Frontal cortex (tissue), 4 donors: Measurements from ENCODE around the gene IQSEC1. TPM values are rescaled to one million over a fixed set of nuclear protein-coding genes. Genes with fewer than 3 reads are reported as not detected.

ENCODE experiments used
- DNase-seq, 2 donors: peaks; one replicate each; pipeline ENCODE4 v3.0.0; 2012; ENCODE audit warnings: low spot score in 2 of 2
- FAIRE-seq: peaks from 2 replicates; lab custom pipeline; 2012; peaks lifted over from hg19 to GRCh38; lab: Jason Lieb, UNC
- total RNA-seq: library from RNA; depleted of rRNA; stranded (reverse); fragments of >200 nt; gene quantifications from one replicate; pipeline ENCODE4 v1.2.3, GENCODE V29; 2014
- donor health status: control.
- donor health status: control.
- donor health status: control.

IQSEC1 gene
- total RNA-seq, 1 donor from 2014 or later: 14.3 TPM

DNA sequence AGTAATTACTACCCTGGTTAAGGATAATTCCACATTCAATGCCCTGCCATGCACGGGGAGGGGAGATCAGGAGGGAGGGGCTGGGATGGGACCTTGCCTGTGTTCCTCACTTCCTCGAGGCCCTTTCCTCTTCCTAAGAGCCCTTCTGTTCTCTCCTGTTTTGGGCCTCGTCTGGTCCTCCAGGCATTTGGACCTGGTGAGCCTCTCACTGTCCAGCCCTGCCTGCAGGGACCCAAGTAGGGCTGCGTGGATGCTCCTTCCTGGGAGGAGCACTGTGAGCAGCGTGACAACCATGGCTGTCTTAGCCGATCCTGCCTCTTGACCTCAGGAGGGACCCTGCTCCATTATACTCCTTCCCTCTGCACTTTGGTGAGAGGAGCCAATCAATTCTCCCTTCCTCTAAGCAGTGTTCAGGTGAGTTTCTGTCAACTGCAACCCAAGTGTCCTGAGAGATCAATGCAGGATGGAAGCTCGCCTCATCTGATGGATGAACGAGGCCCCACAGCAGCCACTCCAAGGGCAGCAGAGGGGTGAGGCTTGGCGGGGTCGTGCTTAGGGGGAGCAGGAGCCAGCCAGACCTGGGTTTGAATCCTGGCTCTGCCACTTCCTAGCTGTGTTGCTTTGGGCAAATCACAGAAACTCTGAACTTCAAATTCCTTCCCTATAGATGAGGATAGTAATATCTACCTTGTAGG, 92.5 kb downstream of the IQSEC1 start:
- DNase-seq: no peak
- no peak for FAIRE-seq

DNA sequence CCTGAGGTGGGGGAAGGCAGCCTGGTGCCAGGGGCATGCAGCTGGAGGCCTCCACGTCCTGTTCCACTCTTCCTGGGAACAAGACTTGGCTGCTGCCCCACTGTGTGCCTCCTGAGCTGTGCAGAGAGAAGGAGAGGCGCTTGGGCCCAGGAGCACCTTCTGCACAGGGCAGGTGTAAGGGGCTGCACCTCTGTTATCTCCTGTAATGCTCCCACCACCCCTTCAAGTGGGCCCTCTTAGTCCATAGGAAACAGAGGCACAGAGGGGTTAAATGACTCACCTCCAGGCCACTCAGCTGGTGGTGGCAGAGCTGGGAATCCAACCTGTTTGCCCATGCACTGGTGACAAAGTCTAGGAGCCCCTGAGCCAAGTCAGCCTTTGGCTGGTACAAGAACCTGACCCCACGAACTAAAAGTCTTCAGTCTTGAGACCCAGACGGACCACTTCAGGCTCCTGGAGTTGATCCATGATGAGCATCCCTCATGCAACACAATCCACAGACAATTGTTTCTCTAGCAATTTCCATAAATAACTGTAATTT, 93.2 kb downstream of the IQSEC1 start:
- DNase-seq (no peak), FAIRE-seq (no peak)

DNA sequence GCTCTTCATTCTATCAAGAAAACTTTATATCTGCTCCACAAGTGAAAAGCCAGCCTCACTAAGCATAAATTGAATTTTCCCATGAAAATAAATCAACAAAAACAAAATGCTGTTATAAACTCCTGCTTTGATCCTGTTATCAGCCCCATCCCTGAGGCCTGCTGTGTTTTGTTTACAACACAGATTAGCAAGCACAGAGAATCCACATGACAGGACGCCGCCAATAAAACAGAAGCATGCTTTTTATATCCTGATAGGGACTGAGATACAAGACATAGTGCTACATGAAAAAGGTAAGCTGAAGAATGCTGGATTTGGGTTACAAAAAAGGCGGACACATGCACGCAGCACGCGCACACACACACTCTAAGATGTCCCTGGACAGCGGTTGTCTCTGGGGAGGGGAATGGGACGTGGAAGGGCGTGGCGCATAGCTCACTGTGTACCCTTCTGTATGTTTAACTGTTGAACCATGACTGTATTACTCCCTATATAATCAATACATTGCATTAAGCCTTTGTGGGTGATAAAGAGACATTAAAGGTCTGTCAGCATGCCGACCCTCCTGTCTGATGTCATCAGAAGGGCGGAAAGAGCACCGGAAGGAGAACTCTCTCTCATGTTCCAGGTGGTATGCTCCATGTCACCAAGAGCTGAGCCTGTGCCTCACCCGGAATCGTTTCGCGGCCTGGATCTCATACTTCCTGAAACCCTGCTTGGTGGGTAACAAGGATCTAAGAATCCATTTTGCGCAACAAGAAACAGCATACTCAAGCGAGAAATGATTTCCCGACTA, 93.9 kb downstream of the IQSEC1 start:
- FAIRE-seq: no peak
- DNase-seq: no peak

DNA sequence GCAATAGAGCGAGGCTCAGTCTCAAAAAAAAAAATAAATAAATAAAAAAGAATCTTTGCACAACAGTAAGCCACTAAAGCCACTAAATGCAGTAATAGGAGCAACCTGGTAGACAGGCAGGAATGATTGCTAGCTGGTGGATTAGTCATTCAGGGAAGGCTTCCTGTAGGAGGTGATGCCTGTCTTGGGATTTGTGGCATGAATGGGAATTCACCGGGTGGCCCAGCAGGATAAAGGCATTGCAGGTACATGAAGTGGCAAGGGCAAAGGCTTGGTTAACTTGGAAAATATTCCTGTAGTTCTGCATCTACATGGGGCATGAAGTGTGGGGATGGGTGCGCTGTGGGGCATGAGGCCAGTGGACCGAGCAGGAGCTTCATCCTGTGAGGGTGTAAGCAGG, 94.5 kb downstream of the IQSEC1 start:
- DNase-seq: no peak

DNA sequence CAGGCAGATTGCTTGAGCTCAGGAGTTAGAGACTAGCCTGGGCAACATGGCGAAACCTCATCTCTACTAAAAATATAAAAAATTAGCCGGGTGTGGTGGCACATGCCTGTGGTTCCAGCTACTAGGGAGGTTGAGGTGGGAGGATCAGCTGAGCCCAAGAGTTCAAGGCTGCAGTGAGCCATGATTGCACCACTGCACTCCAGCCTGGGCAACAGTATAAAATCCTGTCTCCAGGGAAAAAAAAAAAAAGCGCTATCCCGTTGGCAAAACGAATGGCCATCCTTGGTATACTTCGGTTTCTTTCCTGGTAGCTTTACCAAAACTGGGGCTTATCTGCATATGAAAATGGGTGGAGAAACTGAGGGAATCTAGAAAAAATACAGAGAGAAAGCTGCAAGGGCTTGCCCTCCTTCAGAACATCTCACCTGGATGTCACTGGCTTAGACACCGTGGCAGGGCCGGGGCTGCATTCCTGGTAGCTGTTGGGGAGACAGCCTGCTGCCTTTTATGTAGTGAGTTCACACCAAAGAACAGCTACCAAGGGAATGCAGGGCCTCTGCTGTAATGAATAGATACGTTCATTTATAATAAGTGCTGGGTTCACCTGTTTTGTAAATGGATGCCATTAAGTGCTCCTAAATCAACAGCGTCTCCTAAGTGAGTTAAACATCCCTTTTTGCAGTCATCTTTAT, 96.0 kb downstream of the IQSEC1 start:
- no peak for DNase-seq

More for the DNA sequence above, 94.5 kb downstream of the IQSEC1 start:
- no peak for FAIRE-seq

DNA sequence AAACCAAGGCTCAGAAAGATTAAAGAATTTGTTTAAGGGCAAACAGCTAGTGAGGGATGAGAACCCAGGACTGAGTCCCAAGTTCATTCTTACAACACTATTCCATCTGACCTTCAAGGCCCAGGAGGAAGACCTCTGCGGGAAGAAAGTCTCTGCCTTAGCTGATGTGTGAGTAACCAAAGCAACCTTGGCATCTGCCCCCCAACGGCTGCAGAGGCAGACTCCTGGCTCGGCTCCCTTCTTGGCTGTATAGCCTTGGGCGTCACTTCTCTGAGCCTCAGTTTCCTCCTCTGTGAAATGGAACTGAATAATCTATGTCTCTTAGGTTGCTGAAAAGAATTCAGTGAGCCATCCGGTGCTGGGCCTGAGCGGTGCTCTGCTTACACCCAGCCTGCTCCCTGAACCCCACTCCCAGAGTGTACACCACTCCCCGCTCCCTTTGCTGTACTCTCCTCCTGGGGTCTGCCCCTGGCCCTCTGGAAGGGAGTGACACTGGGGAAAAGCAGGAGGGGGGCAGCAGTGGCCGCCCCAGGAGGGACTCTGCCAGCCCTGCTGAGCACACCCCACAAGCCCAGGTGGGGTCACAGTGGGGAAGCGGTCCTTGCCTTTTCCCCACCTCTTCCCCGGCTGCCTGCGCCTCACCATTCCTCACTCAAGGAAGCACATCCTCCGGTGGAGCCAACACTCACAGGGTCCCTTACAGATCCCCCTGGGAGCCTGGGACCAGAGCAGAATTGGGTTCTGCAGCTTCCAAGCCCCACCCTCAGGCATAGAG, 97.3 kb downstream of the IQSEC1 start:
- DNase-seq (no peak), FAIRE-seq (no peak)

More for the DNA sequence above, 96.0 kb downstream of the IQSEC1 start:
- no peak for FAIRE-seq

DNA sequence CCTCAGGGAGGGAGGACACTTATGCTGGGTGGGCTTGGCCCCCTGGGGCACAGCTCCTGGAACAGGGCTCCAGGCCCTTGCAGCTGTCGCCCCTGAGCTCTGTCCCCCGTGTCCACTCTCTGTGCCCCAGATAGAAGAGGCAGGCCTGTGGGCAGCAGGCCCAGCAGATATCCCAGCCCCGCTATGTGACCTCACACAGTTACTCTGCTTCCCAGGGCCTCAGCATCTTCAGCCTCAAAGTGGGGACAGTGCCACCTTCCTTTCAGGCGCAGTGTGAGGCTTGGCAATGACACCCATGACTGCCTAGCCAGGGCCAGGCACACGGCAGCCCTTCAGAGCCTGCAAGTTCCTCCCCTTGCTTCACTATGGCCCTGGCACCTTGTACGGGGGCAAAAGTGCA, 98.4 kb downstream of the IQSEC1 start:
- FAIRE-seq: no peak
- no peak for DNase-seq

DNA sequence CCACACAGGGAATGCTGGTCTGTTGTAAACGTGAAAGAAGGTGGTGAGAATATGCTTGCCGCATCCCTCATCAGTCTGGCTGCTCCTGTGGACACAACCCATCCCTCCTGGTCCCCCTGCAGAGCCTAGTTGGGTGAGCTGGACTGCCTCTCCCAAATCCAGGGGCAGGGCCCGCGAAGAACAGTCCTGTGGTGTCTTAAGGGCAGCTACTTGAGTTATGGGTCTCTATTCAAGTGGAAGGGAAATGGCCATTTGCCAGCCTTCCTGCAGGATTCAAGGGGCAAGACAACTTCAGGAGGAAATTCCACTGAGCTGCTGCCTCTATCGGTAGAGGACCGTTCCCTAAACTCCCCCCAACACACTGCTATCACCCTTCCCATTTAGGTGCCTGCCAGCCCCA, 98.9 kb downstream of the IQSEC1 start:
- DNase-seq: no peak
- no peak for FAIRE-seq

DNA sequence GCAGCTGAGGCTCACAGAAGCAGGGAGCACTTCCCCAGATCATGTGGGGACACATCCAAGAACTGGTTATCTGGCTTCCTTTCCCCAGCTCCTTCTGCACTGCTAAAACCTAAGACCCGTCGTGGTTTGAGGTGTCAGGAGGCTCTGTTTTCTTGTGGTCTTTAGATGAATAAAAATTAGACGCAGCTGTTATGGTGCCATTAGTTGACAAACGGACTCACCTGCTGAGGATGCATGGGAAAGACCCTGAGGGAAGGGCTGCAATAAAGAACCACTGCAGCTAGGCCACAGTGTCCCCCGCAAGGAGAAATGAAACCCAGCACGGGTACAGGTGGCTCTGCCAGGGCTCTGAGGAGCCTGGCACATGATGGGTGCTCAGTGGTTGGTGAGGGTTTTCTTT, 99.4 kb downstream of the IQSEC1 start:
- no peak for FAIRE-seq
- no peak for DNase-seq

DNA sequence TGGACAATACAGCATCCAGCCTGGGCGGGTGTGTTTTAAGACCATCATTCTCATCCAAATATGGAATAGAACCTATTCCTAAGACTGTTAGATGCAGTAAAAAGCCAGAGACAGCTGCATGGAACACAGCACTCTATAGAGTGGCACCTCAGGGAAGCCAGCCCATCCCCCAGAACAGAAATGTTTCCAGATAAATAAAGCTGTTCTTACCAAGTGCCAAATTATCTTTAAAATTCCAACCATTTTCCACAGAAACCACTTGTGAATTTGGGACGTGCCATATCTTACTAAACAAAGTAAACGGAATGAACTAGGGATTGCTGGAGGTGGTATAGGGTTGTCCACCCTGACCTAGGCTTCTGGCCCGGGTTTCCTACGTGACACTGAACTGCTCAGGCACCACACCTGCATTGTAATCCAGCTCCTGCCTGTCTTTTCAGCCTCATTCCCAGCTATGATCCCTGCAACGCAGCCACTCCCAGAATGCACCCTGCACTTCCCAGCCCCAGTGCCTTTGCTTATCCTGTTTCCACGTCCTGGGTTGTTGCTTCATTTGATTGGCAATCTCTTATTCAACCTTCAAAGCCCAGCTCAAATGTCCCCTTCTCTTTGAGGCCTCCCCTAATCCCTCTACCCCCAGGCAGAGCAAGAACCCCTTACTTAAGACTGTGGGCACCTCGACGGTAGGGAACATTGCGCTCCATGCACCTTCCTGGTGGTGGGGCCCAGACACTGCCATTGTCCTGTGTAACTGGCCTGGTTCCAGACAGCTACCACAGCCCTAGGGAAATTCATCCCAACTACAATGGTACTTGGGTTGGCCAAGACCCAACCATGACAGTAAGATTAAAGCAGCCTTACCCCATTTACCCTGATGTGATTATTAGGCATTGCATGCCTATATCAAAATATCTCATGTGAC, 100.2 kb downstream of the IQSEC1 start:
- FAIRE-seq: no peak
- DNase-seq: no peak

DNA sequence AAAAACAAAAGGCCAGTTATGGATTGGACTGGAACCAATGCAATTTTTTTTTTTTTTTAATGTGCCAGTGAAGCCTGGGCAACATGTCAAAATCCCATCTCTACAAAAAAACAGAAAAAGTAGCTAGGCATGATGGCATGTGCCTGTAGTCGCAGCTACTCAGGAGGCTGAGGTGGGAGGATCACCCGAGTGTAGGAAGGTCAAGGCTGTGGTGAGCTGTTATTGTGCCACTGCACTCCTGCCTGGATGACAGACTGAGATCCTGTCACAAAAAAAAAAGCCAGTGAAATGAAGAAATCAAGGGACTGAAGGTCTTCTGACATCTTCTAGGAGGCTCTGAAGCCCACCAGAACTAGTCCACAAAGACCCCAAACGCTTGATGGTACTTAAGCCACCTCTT, 101.2 kb downstream of the IQSEC1 start:
- DNase-seq: no peak
- FAIRE-seq: no peak

DNA sequence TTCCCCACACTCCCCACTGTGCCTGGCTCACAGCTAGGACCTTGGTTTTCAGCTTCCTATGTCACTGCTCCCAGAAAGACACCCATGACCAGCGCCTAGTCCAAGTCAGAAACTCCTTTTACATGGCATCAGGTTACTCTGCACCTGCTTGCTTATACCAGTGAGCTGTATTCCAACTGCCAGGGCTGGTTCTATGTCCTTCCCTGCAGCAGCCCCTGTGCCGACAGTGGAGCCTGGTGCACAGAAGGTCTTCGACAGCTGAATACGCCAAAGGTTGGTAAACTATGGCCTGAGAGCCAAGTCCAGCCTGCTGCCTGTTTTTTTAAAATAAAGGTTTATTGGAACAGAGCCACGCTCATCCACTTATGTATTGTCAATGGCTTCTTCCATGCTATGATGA, 102.5 kb downstream of the IQSEC1 start:
- FAIRE-seq (no peak), DNase-seq (no peak)

DNA sequence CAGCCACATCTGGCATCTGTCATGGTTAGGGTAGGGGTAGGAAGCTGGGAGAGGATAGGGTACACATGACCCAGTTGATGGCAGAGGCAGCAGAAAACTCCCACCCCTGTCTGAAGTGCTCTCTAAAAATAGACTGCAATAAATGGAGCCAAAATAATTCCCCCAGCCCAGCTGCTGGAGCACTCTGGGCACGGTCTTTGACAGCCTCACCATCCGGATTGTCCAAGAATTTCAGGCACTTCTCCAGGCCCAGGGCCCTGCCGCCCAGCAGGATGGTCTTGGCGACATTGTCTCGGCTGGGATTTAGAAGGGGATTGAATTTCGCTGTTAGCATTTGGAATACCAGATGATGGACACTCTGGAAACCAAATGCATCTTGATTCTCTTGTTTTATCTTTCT, 103.7 kb downstream of the IQSEC1 start:
- FAIRE-seq: no peak
- DNase-seq: no peak

DNA sequence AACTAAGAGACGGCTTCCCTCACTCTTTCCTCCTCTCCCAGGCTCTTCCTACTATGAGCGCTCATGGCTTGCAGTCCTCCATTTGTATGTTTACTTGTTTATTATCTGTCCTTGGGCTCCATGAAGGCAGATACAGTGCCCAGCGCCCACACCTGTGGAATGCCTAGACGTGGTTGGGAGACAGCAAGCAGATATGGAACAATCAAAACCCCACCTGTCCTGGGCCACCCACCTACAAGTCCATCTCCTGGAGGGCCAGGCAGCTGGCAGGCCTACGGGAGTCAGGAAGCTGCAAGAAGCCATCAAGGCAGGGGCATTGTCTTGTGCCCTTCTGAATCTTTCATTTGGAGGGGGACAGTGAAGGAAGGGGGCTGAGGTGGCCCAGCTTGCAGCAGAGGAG, 104.7 kb downstream of the IQSEC1 start:
- DNase-seq: no peak
- FAIRE-seq: no peak

DNA sequence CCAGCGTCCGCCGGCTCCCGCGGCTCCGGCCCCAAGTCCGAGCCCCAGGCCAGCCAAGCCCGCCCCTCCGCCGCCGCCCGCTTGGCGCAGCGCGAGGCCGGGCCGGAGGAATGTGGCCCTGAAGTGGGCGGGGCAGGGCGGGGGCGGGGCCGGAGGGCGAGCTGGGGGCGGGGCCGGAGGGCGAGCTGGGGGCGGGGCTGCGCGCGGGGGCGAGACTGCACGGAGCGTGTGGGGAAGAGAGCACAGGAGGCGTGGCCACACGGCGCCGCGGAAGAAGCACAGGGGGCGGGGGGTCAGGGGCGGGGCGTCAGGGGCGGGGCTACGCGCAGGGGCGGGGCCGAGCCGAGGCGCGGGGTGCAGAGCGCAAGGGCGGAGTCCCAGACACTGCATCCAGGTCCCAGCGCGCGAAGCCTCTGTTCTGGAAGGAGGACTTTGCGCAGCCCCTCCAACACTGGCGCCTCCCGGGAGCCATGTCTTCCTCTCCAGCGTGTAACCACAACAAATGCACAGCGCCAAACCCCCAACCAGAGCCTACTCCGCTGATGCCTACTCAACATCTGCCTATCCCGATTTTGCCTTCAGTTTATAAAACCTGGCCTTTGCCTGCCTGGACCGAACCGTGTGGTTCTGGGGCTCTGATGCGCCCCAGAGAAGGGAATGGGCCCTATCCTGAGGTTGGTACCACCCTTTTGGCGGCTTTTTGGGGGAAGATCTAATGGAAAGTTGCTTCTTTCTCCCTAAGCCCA, 105.5 kb downstream of the IQSEC1 start:
- FAIRE-seq: no peak
- DNase-seq: peak; percentile 98 to 99

DNA sequence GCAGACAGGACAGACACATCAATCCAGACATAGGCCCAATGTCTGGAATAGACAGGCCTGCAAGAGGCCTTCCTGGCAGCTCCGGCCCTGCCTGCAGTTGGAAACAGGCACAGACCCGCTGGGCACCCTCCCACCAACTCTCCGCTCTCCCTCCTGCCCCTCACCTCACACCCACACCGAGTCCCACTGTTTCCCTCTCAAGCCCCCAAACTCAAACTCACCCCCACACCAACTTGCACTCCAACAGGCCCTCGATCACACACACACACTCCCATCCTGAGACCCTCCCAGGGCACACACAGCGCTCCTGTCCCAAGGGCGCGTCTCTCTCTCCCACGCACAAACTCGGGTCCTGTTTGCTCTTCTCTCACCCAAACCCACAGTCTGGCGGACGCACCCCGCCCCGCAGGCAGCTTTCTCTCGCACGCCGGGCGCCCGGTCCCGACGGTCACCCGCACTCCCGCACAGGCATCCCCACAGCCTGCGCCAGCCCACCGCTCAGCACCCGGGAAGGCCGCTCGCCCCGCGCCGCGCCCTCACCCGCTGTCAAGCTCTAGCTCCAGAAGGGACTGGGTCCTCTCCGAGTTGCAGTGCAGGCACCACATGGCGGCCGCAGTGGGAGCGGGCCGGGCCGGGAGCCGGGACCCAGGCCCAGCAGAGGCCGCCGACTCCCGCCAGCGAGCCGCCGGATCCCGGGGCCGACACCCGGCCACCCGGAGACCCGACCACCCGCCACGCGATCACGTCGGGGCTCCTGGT, 106.2 kb downstream of the IQSEC1 start:
- FAIRE-seq (no peak), DNase-seq (no peak)
